Choroid plexus epithelial cell (primary cell): ENCODE data around the gene CDADC1.
"Not testable (repeated sequence)": the region's sequence is repeated elsewhere in the genome, so short reads cannot be mapped to it uniquely, and the experiment has no call there.

ENCODE experiments used
- DNase-seq: peaks from one replicate; pipeline ENCODE4 v3.0.0-alpha.2; 2010; ENCODE audit warnings: low read depth
- H3K4me3 ChIP-seq: 2 replicates; pipeline ENCODE4 v1.5.1; 2011; ENCODE audit warnings: low read depth, mild to moderate bottlenecking, control low read depth, low read length, moderate library complexity
- CTCF ChIP-seq: conservative IDR thresholded peaks from 2 replicates; pipeline ENCODE4 v1.5.1; 2011; ENCODE audit warnings: low read depth, mild to moderate bottlenecking, control low read depth, inconsistent platforms, low read length, moderate library complexity

Gene CDADC1

GRCh38 chr13:49287995-49288394 is 40.3 kb downstream of the CDADC1 start:
- no peak for DNase-seq
- TF ChIP-seq CTCF, result no peak
- no peak overlapping the region for H3K4me3 ChIP-seq

- no peak for DNase-seq
- TF ChIP-seq CTCF, result no peak
- H3K4me3 ChIP-seq, result no peak overlapping the region
Observed at GRCh38 chr13:49288458-49288857, 40.7 kb downstream of the CDADC1 start.

GRCh38 chr13:49292742-49293486 is 45.2 kb downstream of the CDADC1 start:
- no peak overlapping the region for H3K4me3 ChIP-seq
- TF ChIP-seq CTCF, result no peak
- peak; percentile 91 for DNase-seq

- DNase-seq, result not testable (repeated sequence)
Observed at GRCh38 chr13:49294723-49295122, 47.0 kb downstream of the CDADC1 start.

GRCh38 chr13:49295244-49295643 is 47.5 kb downstream of the CDADC1 start:
- TF ChIP-seq CTCF, result no peak
- DNase-seq, result no peak
- no peak overlapping the region for H3K4me3 ChIP-seq

More at GRCh38 chr13:49294723-49295122, 47.0 kb downstream of the CDADC1 start:
- not testable (repeated sequence) for H3K4me3 ChIP-seq

GRCh38 chr13:49296659-49297058 is 48.9 kb downstream of the CDADC1 start:
- H3K4me3 ChIP-seq, result no peak overlapping the region
- no peak for TF ChIP-seq CTCF
- no peak for DNase-seq

GRCh38 chr13:49297338-49297737 is 49.6 kb downstream of the CDADC1 start:
- DNase-seq, result no peak
- no peak for TF ChIP-seq CTCF
- no peak overlapping the region for H3K4me3 ChIP-seq
